CD14-positive monocyte (primary cell): ENCODE measurements around the gene RPGRIP1L. TPM values are rescaled to one million over a fixed set of nuclear protein-coding genes. Genes with fewer than 3 reads are reported as not detected.

ENCODE experiments used
- DNase-seq, 3 donors: peaks; one replicate each; pipeline ENCODE4 v3.0.0-alpha.2; 2011 to 2022
- H2AFZ ChIP-seq: 2 replicates; pipeline ENCODE4 v1.6.0; 2012; ENCODE audit warnings: mild to moderate bottlenecking, low read depth, low read length, inconsistent platforms; ENCODE audit not compliant: insufficient read depth, poor library complexity, severe bottlenecking
- H3K27ac ChIP-seq, 2 donors: 1 replicate in 1 of 2; 2 replicates in 1 of 2; pipeline ENCODE4 v1.5.1; 2012 to 2013; ENCODE audit warnings: low read length in 2 of 2, control low read depth in 1 of 2, inconsistent platforms in 1 of 2, low read depth in 1 of 2, mild to moderate bottlenecking in 1 of 2
- H3K27me3 ChIP-seq, 2 donors: one replicate each; pipeline versions ENCODE4 v1.6.0 to v1.6.1; 2011 to 2013; ENCODE audit warnings: low read length in 2 of 2; ENCODE audit not compliant: control insufficient read depth in 2 of 2, insufficient read depth in 2 of 2
- H3K36me3 ChIP-seq, 2 donors: replicated peaks in 1 of 2; 1 replicate in 1 of 2; 2 replicates in 1 of 2; pipeline versions ENCODE4 v1.5.1 to v1.6.1; 2012 to 2013; ENCODE audit warnings: low read length in 2 of 2, control low read depth in 1 of 2, inconsistent platforms in 1 of 2, mild to moderate bottlenecking in 1 of 2; ENCODE audit not compliant: insufficient read depth in 2 of 2, control insufficient read depth in 1 of 2
- H3K4me1 ChIP-seq, 2 donors: 1 replicate in 1 of 2; 2 replicates in 1 of 2; pipeline versions ENCODE4 v1.5.1 to v1.6.1; 2012 to 2013; ENCODE audit warnings: low read length in 2 of 2, control low read depth in 1 of 2, inconsistent platforms in 1 of 2, mild to moderate bottlenecking in 1 of 2, moderate library complexity in 1 of 2; ENCODE audit not compliant: insufficient read depth in 2 of 2, control insufficient read depth in 1 of 2
- H3K4me2 ChIP-seq: replicated peaks from 2 replicates; pipeline ENCODE3; 2012; ENCODE audit warnings: low read length, moderate library complexity, mild to moderate bottlenecking; ENCODE audit not compliant: poor library complexity, severe bottlenecking; ENCODE audit errors: extremely low read depth
- H3K4me3 ChIP-seq, 3 experiments: fragments of 200-600 bp in 1 of 3; sonication (generic) in 1 of 3; replicated peaks in 1 of 3; 1 replicate in 2 of 3; 2 replicates in 1 of 3; pipeline ENCODE4 v1.5.1; 2011 to 2013; ENCODE audit warnings: low read length in 3 of 3, mild to moderate bottlenecking in 3 of 3, control low read depth in 2 of 3, low read depth in 2 of 3, inconsistent platforms in 1 of 3, moderate library complexity in 1 of 3
- H3K79me2 ChIP-seq: 2 replicates; pipeline ENCODE4 v1.6.0; 2012; ENCODE audit warnings: mild to moderate bottlenecking, control low read depth, inconsistent platforms, low read length, moderate library complexity; ENCODE audit not compliant: insufficient read depth
- H3K9ac ChIP-seq: 2 replicates; pipeline ENCODE4 v1.6.0; 2017; ENCODE audit warnings: low read length, mild to moderate bottlenecking; ENCODE audit not compliant: insufficient read depth, poor library complexity, severe bottlenecking
- H3K9me3 ChIP-seq, 2 donors: replicated peaks in 1 of 2; 1 replicate in 1 of 2; 2 replicates in 1 of 2; pipeline versions ENCODE4 v1.5.1 to v1.6.1; 2012 to 2013; ENCODE audit warnings: low read length in 2 of 2, control low read depth in 1 of 2; ENCODE audit not compliant: control insufficient read depth in 1 of 2, insufficient read depth in 1 of 2
- H4K20me1 ChIP-seq: 2 replicates; pipeline ENCODE4 v1.6.0; 2012; ENCODE audit warnings: mild to moderate bottlenecking, low read length, control low read depth, moderate library complexity; ENCODE audit not compliant: insufficient read depth
- H3K27ac Mint-ChIP-seq, 7 donors: one replicate each; pipeline ENCODE4 v1.8.0; 2020; ENCODE audit warnings: mild to moderate bottlenecking in 7 of 7, mixed read lengths in 7 of 7, moderate library complexity in 6 of 7, inconsistent platforms in 2 of 7
- H3K27me3 Mint-ChIP-seq, 3 donors: one replicate each; pipeline ENCODE4 v1.8.0; 2021 to 2022; ENCODE audit warnings: low read depth in 3 of 3, mild to moderate bottlenecking in 3 of 3, mixed read lengths in 3 of 3, moderate library complexity in 3 of 3, inconsistent platforms in 1 of 3
- H3K36me3 Mint-ChIP-seq, 2 donors: one replicate each; pipeline ENCODE4 v1.8.0; 2020; ENCODE audit warnings: mixed read lengths in 2 of 2, inconsistent platforms in 1 of 2, mild to moderate bottlenecking in 1 of 2
- H3K4me1 Mint-ChIP-seq: one replicate; pipeline ENCODE4 v1.8.0; 2020; ENCODE audit warnings: mild to moderate bottlenecking, mixed read lengths
- H3K4me3 Mint-ChIP-seq, 2 donors: one replicate each; pipeline ENCODE4 v1.8.0; 2020; ENCODE audit warnings: mild to moderate bottlenecking in 2 of 2, mixed read lengths in 2 of 2, moderate library complexity in 1 of 2
- H3K9me3 Mint-ChIP-seq, 7 donors: one replicate each; pipeline ENCODE4 v1.8.0; 2020 to 2022; ENCODE audit warnings: mixed read lengths in 7 of 7, mild to moderate bottlenecking in 6 of 7, moderate library complexity in 6 of 7, inconsistent platforms in 2 of 7
- WGBS: methylation state at CpG from one replicate; pipeline ENCODE4 v1.1.5; 2013; ENCODE audit warnings: missing lambda C conversion rate; ENCODE audit not compliant: insufficient coverage; 5-methylcytosine and 5-hydroxymethylcytosine counted together
- intact Hi-C, 2 donors: fragments of 100-400 bp; cut with micrococcal nuclease; formaldehyde crosslinking; loops; one replicate each; pipeline versions ENCODE4 v1.15.0 to v1.15.1; 2023
- polyA plus RNA-seq, 3 donors: library from polyadenylated mRNA; depleted of rRNA in 1 of 3; unstranded in 2 of 3; stranded (reverse) in 1 of 3; fragments of 300-500 nt in 2 of 3; fragments of >200 nt in 1 of 3; fragmentation: Illumina TruSeq in 2 of 3; gene quantifications; 1 replicate in 2 of 3; 2 replicates in 1 of 3; pipeline ENCODE4 v1.2.3, GENCODE V29; 2012 to 2021
- TF ChIP-seq, protein P1 (sequence below): fragments of 200-600 bp; IDR thresholded peaks from one replicate; pipeline ENCODE4 v1.8.0; 2022; ENCODE audit warnings: antibody characterized with exemption, mild to moderate bottlenecking

Gene RPGRIP1L
- polyA plus RNA-seq, 3 donors = 0.11 to 0.18 TPM; not detected in 1

DNA sequence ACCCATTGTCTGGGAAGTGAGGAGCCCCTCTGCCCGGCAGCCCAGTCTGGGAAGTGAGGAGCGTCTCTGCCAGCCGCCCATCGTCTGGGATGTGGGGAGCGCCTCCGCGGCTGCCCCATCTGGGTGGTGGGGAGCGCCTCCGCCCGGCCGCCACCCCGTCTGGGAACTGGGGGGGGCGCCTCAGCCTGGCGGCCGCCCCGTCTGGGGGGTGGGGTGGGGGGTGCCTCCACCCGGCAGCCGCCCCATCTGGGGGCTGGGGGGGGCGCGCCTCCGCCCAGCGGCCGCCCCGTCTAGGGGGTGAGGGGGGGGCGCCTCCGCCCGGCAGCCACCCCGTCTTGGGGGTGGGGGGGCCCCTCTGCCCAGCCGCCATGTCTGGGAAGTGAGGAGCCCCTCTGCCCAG lies 78.4 kb downstream of the RPGRIP1L start:
- intact Hi-C loops = no loop called here
- Histone ChIP-seq H3K4me2 (no peak overlapping the region), H3K79me2 (no peaks in the 10 kb centered on the region), H3K27me3 (no peaks in the 10 kb centered on the region), H3K27ac (no peak overlapping the region), H2AFZ (no peak overlapping the region), H3K4me3 (no peak overlapping the region), H3K9ac (no peak overlapping the region), H3K4me1 (no peaks in the 10 kb centered on the region), H3K9me3 (no peaks in the 10 kb centered on the region), H3K36me3 (no peaks in the 10 kb centered on the region), H4K20me1 (no peaks in the 10 kb centered on the region)
- Mint-ChIP-seq H3K27ac (no peak overlapping the region), H3K27me3 (peaks cover 0 to 2% (median 0%) of the 10 kb centered on the region in 3 donors), H3K4me1 (no peaks in the 10 kb centered on the region), H3K4me3 (no peak overlapping the region), H3K9me3 (peaks cover 0 to 10% (median 3%) of the 10 kb centered on the region in 7 donors), H3K36me3 (no peaks in the 10 kb centered on the region)
- no peak for DNase-seq
- 100% methylated on average over 2 of the region's 29 CpGs for WGBS
- TF ChIP-seq, protein P1, sequence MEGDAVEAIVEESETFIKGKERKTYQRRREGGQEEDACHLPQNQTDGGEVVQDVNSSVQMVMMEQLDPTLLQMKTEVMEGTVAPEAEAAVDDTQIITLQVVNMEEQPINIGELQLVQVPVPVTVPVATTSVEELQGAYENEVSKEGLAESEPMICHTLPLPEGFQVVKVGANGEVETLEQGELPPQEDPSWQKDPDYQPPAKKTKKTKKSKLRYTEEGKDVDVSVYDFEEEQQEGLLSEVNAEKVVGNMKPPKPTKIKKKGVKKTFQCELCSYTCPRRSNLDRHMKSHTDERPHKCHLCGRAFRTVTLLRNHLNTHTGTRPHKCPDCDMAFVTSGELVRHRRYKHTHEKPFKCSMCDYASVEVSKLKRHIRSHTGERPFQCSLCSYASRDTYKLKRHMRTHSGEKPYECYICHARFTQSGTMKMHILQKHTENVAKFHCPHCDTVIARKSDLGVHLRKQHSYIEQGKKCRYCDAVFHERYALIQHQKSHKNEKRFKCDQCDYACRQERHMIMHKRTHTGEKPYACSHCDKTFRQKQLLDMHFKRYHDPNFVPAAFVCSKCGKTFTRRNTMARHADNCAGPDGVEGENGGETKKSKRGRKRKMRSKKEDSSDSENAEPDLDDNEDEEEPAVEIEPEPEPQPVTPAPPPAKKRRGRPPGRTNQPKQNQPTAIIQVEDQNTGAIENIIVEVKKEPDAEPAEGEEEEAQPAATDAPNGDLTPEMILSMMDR = no peak

DNA sequence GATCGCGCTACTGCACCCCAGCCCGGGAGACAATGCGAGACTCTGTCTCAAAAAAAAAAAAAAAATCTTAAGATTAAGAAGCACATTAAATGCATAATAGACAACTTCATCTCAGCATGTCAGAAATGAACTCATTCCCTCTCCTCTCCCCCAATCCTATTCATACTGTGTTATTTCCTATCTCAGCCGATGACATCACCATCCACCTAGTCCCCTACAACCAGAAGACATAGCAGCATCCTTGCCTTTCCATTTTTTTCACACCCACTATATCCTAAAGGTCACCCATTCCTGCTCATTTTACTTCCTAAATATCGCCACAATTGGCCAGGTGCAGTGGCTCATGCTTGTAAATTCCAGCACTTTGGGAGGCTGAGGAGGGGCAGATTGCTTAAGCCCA lies 81.3 kb downstream of the RPGRIP1L start:
- Mint-ChIP-seq H3K27me3 (peaks cover 0 to 3% (median 0%) of the 10 kb centered on the region in 3 donors), H3K36me3 (no peaks in the 10 kb centered on the region), H3K4me3 (no peak overlapping the region), H3K9me3 (peaks cover 0 to 10% (median 3%) of the 10 kb centered on the region in 7 donors), H3K4me1 (no peaks in the 10 kb centered on the region), H3K27ac (no peak overlapping the region)
- no peaks in the 10 kb centered on the region for H3K27me3 ChIP-seq
- no peaks in the 10 kb centered on the region for H3K36me3 ChIP-seq
- no peak overlapping the region for H3K27ac ChIP-seq
- no peak overlapping the region for H3K4me3 ChIP-seq
- no peak overlapping the region for H2AFZ ChIP-seq
- H4K20me1 ChIP-seq = no peaks in the 10 kb centered on the region
- DNase-seq = no peak
- H3K79me2 ChIP-seq = no peaks in the 10 kb centered on the region
- intact Hi-C loops = no loop called here
- H3K4me2 ChIP-seq = no peak overlapping the region
- 100% methylated on average over 1 of the region's 6 CpGs for WGBS
- no peaks in the 10 kb centered on the region for H3K9me3 ChIP-seq
- no peaks in the 10 kb centered on the region for H3K4me1 ChIP-seq
- TF ChIP-seq, protein P1 = no peak
- H3K9ac ChIP-seq = no peak overlapping the region
